Measurements from ENCODE around the gene STARD5.

- no peak for TF ChIP-seq CTCF (IDR thresholded peaks at IDR 0.05)
- no peak for TF ChIP-seq POLR2A (IDR thresholded peaks at IDR 0.05)
These were observed 34.3 kb upstream of the STARD5 start for GRCh38 chr15:81358248-81358647.

Data from tibial nerve (tissue), 3 donors.